ENCODE results near the gene CEP55. TPM values are rescaled to one million over a fixed set of nuclear protein-coding genes. Genes with fewer than 3 reads are reported as not detected.

Gene CEP55
- total RNA-seq, 3 donors from 2014 or later = 1.3 to 11.7 (median 2.4) TPM

DNA sequence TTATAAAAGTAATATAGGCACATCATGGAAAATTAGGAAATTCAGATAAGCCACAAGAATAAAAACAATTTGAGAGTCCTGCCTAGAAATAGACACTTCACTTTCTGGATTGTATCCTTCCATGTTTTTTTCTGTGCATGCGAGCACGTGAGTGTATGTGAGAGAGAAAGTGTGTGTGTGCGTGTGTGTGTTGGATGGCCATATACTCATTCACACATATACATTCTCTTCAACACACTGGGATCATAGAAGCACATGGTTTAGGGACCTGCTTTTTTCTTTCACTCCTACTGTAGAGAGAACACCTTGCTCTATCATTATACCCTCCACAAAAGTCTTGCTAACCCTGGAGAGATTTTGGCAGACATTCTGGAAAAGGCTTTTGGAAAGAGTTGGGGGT lies 77.5 kb downstream of the CEP55 start:
- intact Hi-C loops (cut with DNase I, micrococcal nuclease) = no loop called here
- Histone ChIP-seq H3K4me1 (ENCODE audit: low read depth) (peaks cover 15% of the 10 kb centered on the region), H3K9me3 (no peaks in the 10 kb centered on the region), H3K36me3 (ENCODE audit: low read depth) (no peaks in the 10 kb centered on the region), H3K4me3 (no peak overlapping the region)
- TF ChIP-seq, protein P1, sequence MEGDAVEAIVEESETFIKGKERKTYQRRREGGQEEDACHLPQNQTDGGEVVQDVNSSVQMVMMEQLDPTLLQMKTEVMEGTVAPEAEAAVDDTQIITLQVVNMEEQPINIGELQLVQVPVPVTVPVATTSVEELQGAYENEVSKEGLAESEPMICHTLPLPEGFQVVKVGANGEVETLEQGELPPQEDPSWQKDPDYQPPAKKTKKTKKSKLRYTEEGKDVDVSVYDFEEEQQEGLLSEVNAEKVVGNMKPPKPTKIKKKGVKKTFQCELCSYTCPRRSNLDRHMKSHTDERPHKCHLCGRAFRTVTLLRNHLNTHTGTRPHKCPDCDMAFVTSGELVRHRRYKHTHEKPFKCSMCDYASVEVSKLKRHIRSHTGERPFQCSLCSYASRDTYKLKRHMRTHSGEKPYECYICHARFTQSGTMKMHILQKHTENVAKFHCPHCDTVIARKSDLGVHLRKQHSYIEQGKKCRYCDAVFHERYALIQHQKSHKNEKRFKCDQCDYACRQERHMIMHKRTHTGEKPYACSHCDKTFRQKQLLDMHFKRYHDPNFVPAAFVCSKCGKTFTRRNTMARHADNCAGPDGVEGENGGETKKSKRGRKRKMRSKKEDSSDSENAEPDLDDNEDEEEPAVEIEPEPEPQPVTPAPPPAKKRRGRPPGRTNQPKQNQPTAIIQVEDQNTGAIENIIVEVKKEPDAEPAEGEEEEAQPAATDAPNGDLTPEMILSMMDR (IDR thresholded peaks at IDR 0.05) = no peak
- DNase-seq = no peak
- no peak for ATAC-seq

DNA sequence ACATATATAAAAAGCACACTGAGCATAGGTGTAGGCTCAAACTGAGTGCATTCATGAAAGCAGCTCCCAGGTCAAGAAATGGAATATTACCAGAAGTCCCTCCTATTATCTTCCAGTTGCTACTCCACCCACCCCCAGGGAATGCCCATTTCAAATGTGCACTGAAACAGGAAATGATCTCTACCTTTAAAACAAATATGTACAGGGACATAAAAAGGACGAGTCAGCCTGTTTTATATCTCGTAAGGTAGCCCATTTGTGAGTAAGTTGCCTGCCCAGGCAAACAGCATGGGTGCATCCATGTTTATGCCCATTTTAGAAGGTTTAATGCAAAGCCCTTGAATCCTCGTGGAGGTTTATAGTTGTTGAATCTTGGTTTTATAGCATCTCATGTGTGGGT lies 80.5 kb downstream of the CEP55 start:
- H3K4me1 ChIP-seq (ENCODE audit: low read depth) = peaks cover 20% of the 10 kb centered on the region
- TF ChIP-seq, protein P1 (IDR thresholded peaks at IDR 0.05) = no peak
- no peak overlapping the region for H3K4me3 ChIP-seq
- peak; percentile 75 for ATAC-seq
- H3K9me3 ChIP-seq = no peaks in the 10 kb centered on the region
- intact Hi-C loops (cut with DNase I, micrococcal nuclease) = no loop called here
- peak in 1 of 3 donors; percentile 64 for DNase-seq
- H3K36me3 ChIP-seq (ENCODE audit: low read depth) = no peaks in the 10 kb centered on the region

DNA sequence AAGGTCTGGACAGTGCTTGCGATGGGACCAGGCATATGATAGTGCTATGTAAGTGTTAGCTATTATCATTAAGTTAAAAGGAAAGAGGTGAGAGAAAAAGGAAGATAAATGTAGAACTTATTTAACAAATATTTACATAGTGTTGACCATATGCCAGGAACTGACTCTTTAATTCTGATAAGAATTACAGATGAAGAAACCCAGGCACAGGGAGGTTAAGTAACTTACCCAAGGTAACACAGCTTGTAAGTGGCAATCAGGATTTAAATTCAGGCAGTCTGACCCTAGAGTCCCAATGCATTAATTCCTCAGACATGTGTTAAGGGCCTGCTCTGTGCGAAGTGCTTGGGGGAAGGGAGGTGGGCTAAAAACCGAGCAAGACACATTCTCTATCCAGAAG lies 81.2 kb downstream of the CEP55 start:
- Histone ChIP-seq H3K4me3 (no peak overlapping the region), H3K4me1 (ENCODE audit: low read depth) (peaks cover 18% of the 10 kb centered on the region), H3K36me3 (ENCODE audit: low read depth) (no peaks in the 10 kb centered on the region), H3K9me3 (no peaks in the 10 kb centered on the region)
- DNase-seq (no peak), ATAC-seq (no peak)
- intact Hi-C loops (cut with DNase I, micrococcal nuclease) = no loop called here
- TF ChIP-seq, protein P1 (IDR thresholded peaks at IDR 0.05) = no peak

Other genes with a start within 250 kb of the CEP55 start
- gene MYOF, start 14.3 kb upstream of the CEP55 start, total RNA-seq = 10 to 100 TPM; 55.0 to 90.7 (median 85.5) TPM
- gene FFAR4, start 70.1 kb downstream of the CEP55 start, total RNA-seq = 10 to 100 TPM; 17.4 to 36.3 (median 28.7) TPM
- gene RBP4, start 104.6 kb downstream of the CEP55 start, total RNA-seq = 1 to 10 TPM; 5.2 to 7.0 (median 6.6) TPM
- gene PDE6C, start 115.9 kb downstream of the CEP55 start, total RNA-seq = not detected
- 10 to 100 TPM; 11.4 to 16.8 (median 15.3) TPM for gene FRA10AC1, start 206.0 kb downstream of the CEP55 start, total RNA-seq